ENCODE results near the gene GPR42. TPM values are rescaled to one million over a fixed set of nuclear protein-coding genes. Genes with fewer than 3 reads are reported as not detected.

GPR42 gene
- total RNA-seq, 2 donors from 2014 or later = 0.50 to 1.8 TPM

GRCh38 chr19:35341565-35342225 lies 29.2 kb upstream of the GPR42 start:
- no peak for ATAC-seq

DNA sequence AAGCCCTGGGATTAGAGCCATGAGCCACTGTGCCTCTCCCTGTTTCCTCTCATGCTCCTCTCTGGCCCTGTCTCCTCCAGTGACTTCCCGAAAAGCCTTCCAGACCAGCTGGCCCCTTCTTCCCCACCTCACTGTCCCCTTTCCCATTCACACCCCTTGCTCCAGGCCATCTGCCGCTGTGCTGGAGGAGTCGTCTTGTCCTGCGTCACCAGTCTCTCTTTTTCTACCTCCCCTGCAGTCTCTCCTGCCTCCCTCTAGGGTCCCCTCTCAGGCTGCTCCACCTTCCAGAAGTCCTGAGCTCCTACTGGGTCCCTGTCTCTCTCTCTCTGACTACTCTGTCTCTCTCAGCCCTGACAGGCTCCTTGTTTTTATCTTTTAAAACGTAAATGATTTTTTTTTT lies 28.4 kb upstream of the GPR42 start:
- no peak for DNase-seq (ENCODE audit: low spot score in 2 of 2)
- Mint-ChIP-seq H3K9me3 (no peaks in the 10 kb centered on the region), H3K27ac (peak overlapping the region in 1 of 2 donors; percentile 73), H3K36me3 (no peaks in the 10 kb centered on the region)
- no peak for ATAC-seq

More at GRCh38 chr19:35341565-35342225, 29.2 kb upstream of the GPR42 start:
- Mint-ChIP-seq H3K9me3 (no peaks in the 10 kb centered on the region), H3K27ac (peak overlapping the region in 1 of 2 donors; percentile 73), H3K36me3 (no peaks in the 10 kb centered on the region)
- DNase-seq (ENCODE audit: low spot score in 2 of 2) = no peak

- no peaks in the 10 kb centered on the region for H3K9me3 Mint-ChIP-seq
- ATAC-seq = no peak
Measured at GRCh38 chr19:35344511-35345031, 26.3 kb upstream of the GPR42 start.

GRCh38 chr19:35345671-35346111 lies 25.2 kb upstream of the GPR42 start:
- no peak for DNase-seq (ENCODE audit: low spot score in 2 of 2)
- Mint-ChIP-seq H3K36me3 (no peaks in the 10 kb centered on the region), H3K9me3 (no peaks in the 10 kb centered on the region), H3K27ac (peak overlapping the region; percentile 97 to 99)
- no peak for ATAC-seq

More at GRCh38 chr19:35344511-35345031, 26.3 kb upstream of the GPR42 start:
- H3K27ac Mint-ChIP-seq = no peak overlapping the region
- peak in 1 of 2 donors; percentile 48 for DNase-seq (ENCODE audit: low spot score in 2 of 2)
- H3K36me3 Mint-ChIP-seq = no peaks in the 10 kb centered on the region

GRCh38 chr19:35346193-35347052 lies 24.4 kb upstream of the GPR42 start:
- ATAC-seq (peak; percentile 36 to 38), DNase-seq (ENCODE audit: low spot score in 2 of 2) (peak; percentile 69 to 81)
- peak overlapping the region; percentile 97 to 99 for H3K27ac Mint-ChIP-seq
- no peaks in the 10 kb centered on the region for H3K36me3 Mint-ChIP-seq
- no peaks in the 10 kb centered on the region for H3K9me3 Mint-ChIP-seq

- Mint-ChIP-seq H3K27ac (peak within 1 kb of the TSS; percentile 97 to 99), H3K9me3 (no peaks in the 10 kb centered on the region), H3K36me3 (no peaks in the 10 kb centered on the region)
- peak; percentile 64 to 80 for DNase-seq (ENCODE audit: low spot score in 2 of 2)
- ATAC-seq = peak; percentile 78 to 80
Measured at GRCh38 chr19:35347171-35347929, 23.5 kb upstream of the GPR42 start, which contains the start of gene FFAR1. Gene FFAR1, plus strand, starts transcription at chr19:35347902. Its CDS starts 3,650 bp downstream, at chr19:35351552.

DNA sequence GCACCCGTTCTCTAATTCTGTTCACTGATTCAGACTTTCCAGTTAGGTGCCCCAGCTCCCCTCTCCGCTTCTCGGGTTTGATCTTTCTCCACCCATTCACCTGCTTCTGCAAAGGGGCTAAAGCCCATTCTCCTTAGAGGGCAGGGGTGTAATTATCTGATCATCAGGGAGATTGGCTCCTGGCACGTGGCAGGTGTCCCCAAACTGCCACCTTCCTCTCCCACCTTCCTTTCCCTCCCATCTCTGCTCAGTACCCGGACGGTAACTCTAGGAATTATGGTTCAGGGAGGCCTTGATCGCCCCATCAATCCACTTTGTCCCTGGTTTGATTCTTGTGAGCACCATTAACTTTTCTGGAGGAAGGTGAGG lies 23.0 kb upstream of the GPR42 start:
- Mint-ChIP-seq H3K27ac (peak overlapping the region; percentile 97 to 99), H3K9me3 (no peaks in the 10 kb centered on the region), H3K36me3 (no peaks in the 10 kb centered on the region)
- ATAC-seq (no peak), DNase-seq (ENCODE audit: low spot score in 2 of 2) (no peak)

DNA sequence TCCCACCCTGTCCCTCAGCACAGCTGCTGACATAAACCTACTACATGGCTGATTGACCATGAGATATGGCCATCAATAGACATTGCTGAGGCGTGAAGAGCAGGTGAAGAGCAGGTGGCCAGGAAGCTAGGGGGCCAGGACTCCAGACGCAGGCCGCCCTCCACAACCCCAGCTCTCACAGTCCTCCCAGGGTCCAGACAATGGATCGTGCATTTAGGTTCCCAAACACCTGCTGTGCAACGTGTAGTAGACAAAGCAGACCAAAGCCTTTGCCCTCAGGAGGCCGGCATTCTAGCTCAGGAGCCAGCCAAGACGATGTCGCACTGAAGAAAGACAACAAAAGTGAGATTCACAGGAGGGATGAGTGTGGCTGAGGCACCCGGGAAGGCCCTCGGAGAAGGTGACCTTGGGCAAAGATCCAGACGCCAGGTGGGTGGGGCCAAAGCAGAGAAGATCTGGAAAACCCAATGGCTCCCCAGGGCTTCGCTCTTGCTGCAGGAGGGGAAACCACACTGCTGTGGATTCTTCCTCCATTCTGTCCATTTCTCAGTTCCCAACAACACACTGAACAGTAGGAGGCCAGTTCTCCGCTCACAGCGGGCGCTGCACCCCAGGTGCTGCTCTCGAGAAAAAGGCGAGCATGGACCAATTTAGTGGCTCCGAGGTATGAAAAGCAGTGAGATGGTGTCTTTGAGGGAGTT lies 21.8 kb upstream of the GPR42 start:
- Mint-ChIP-seq H3K36me3 (no peaks in the 10 kb centered on the region), H3K27ac (peak overlapping the region in 1 of 2 donors; percentile 99), H3K9me3 (no peaks in the 10 kb centered on the region)
- ATAC-seq = no peak
- DNase-seq (ENCODE audit: low spot score in 2 of 2) = peak in 1 of 2 donors; percentile 51

DNA sequence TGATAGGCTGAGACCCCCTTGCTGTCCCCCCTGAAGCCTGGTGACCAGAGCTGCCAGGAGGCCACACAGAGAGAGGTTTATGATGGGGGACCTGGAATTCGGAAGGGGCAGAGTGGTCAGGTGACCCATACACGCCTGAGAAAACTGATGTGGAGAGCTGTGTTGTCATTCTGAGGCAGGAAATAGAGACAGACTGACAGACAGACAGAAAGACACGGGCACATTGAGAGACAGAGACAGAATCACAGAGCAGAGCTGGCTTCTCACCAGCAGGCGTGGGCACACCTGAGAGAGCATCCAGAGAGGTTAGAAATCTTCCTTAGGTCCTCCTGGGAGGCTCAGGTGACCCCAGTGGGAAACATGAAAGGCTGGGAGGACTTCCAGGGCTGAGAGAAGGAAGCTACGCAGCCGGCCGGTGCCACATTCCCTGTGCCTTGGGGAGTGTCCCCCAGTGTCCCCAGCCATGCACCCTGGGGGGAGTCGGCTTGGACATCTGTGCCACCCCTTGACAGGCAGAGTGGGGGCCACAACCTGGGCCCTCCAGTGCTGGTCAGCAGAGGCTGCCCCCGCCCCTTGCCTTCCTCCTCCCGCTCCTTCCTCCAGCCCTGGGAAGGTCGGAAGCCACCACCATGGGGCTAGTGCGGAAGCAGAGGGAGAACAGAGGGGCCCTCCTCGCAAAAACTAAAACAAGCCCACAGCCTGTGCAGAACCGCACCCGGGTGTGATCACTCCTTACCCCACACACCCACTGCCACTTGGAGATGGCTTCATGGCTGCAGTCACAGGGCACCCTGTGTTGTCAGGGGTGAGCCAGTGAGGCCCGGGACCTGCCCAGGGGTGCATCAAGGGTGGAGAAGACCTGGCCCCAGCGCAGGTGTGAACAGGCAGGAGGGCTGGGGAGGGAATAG lies 21.0 kb upstream of the GPR42 start:
- Mint-ChIP-seq H3K36me3 (no peaks in the 10 kb centered on the region), H3K9me3 (no peaks in the 10 kb centered on the region), H3K27ac (peak overlapping the region; percentile 55 to 99)
- DNase-seq (ENCODE audit: low spot score in 2 of 2) (peak in 1 of 2 donors; percentile 52), ATAC-seq (no peak)

DNA sequence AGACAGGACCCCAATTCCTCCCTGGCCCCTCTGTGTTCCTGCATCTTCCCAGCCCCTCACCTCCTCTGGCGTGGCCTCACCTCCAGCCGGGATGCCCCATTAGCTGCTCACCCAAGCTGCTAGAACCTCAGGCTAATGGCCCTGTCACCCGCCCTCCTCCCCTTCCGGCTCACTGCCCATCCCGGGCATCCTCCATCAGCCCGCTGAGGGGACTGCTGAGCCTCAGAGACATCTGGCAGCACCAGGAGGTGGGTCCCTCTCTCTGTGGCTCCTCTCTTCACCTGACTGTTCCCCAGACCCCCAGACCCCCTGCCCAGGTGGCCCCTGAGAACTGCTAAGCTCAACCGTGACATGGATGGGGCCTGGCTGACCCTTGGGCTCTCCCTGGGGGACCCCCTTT lies 20.3 kb upstream of the GPR42 start:
- ATAC-seq (no peak), DNase-seq (ENCODE audit: low spot score in 2 of 2) (peak in 1 of 2 donors; percentile 53)
- H3K36me3 Mint-ChIP-seq = no peaks in the 10 kb centered on the region
- H3K9me3 Mint-ChIP-seq = no peaks in the 10 kb centered on the region
- peak overlapping the region in 1 of 2 donors; percentile 76 for H3K27ac Mint-ChIP-seq

- peak overlapping the region in 1 of 2 donors; percentile 76 for H3K27ac Mint-ChIP-seq
- ATAC-seq (no peak), DNase-seq (ENCODE audit: low spot score in 2 of 2) (peak in 1 of 2 donors; percentile 53)
- H3K36me3 Mint-ChIP-seq = no peaks in the 10 kb centered on the region
- no peaks in the 10 kb centered on the region for H3K9me3 Mint-ChIP-seq
Measured at GRCh38 chr19:35351411-35352176, 19.3 kb upstream of the GPR42 start.

GRCh38 chr19:35352177-35352447 lies 18.8 kb upstream of the GPR42 start:
- peak overlapping the region in 1 of 2 donors; percentile 76 for H3K27ac Mint-ChIP-seq
- no peaks in the 10 kb centered on the region for H3K36me3 Mint-ChIP-seq
- DNase-seq (ENCODE audit: low spot score in 2 of 2) = no peak
- ATAC-seq = no peak
- no peaks in the 10 kb centered on the region for H3K9me3 Mint-ChIP-seq

- ATAC-seq (peak; percentile 74 to 80), DNase-seq (ENCODE audit: low spot score in 2 of 2) (peak; percentile 75 to 76)
- Mint-ChIP-seq H3K9me3 (no peaks in the 10 kb centered on the region), H3K36me3 (no peaks in the 10 kb centered on the region), H3K27ac (peak overlapping the region in 1 of 2 donors; percentile 76)
Measured at GRCh38 chr19:35352448-35353304, 18.2 kb upstream of the GPR42 start.

DNA sequence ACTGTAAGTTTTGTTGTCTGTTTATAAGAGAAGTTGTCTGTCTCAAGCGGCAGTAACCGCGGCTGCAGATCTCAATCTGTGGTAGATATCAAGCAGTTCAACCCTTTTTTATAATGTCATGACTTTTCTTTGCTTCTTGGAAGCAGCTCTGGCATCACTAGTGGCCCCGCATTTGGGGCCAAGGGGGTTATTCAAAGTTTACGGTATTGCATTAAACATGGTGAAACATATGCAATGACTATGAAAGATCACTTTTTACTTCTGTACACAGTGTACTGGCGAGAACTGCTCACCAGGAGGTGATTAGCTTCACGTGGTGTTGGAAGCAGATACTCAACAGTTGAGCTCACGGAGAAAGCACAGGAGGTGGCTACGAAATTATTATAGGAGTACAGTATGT lies 17.2 kb upstream of the GPR42 start:
- no peak overlapping the region for H3K27ac Mint-ChIP-seq
- ATAC-seq (no peak), DNase-seq (ENCODE audit: low spot score in 2 of 2) (no peak)
- no peaks in the 10 kb centered on the region for H3K36me3 Mint-ChIP-seq
- no peaks in the 10 kb centered on the region for H3K9me3 Mint-ChIP-seq

Data from activated naive CD4-positive, alpha-beta T cell treated with anti-CD3 and anti-CD28 coated beads, Interleukin-2, amount 50 U/mL, for 72 hours (primary cell).